Measurements from ENCODE around the gene MGME1. TPM values are rescaled to one million over a fixed set of nuclear protein-coding genes. Genes with fewer than 3 reads are reported as not detected.

MGME1 gene
- total RNA-seq, 4 donors from 2014 or later, result 4.6 to 14.7 (median 8.7) TPM

- no peak for DNase-seq (ENCODE audit: low spot score in 2 of 2)
- H3K27me3 ChIP-seq, result no peaks in the 10 kb centered on the region
- H3K36me3 ChIP-seq, result peaks cover 0 to 40% (median 3%) of the 10 kb centered on the region in 3 donors
- WGBS, 2 donors, result 83 to 93% methylated on average over 9 to 10 of the region's 10 CpGs
- no peak overlapping the region for H3K27ac ChIP-seq
- no peaks in the 10 kb centered on the region for H3K9me3 ChIP-seq
- no peaks in the 10 kb centered on the region for H3K4me1 ChIP-seq
- no peak overlapping the region for H3K4me3 ChIP-seq
- TF ChIP-seq EP300 (IDR thresholded peaks at IDR 0.05) (no peak), POLR2A (IDR thresholded peaks at IDR 0.05) (no peak), CTCF (IDR thresholded peaks at IDR 0.05) (no peak)
Observed at GRCh38 chr20:17990278-17990972, 21.6 kb downstream of the MGME1 start.

GRCh38 chr20:17992224-17992637 is 23.4 kb downstream of the MGME1 start:
- H3K27ac ChIP-seq, result no peak overlapping the region
- peaks cover 0 to 9% (median 0%) of the 10 kb centered on the region in 4 donors for H3K4me1 ChIP-seq
- 86 to 87% methylated on average over 6 of the region's 6 CpGs for WGBS, 2 donors
- H3K9me3 ChIP-seq, result no peaks in the 10 kb centered on the region
- TF ChIP-seq POLR2A (IDR thresholded peaks at IDR 0.05) (no peak), CTCF (IDR thresholded peaks at IDR 0.05) (no peak), EP300 (IDR thresholded peaks at IDR 0.05) (no peak)
- no peak for DNase-seq (ENCODE audit: low spot score in 2 of 2)
- H3K4me3 ChIP-seq, result no peak overlapping the region
- peaks cover 0 to 29% (median 3%) of the 10 kb centered on the region in 3 donors for H3K36me3 ChIP-seq
- H3K27me3 ChIP-seq, result no peaks in the 10 kb centered on the region

GRCh38 chr20:17992847-17993513 is 24.2 kb downstream of the MGME1 start:
- peak overlapping the region in 1 of 4 donors; percentile 23 for H3K27ac ChIP-seq
- H3K4me1 ChIP-seq, result peaks cover 0 to 9% (median 0%) of the 10 kb centered on the region in 4 donors
- TF ChIP-seq EP300 (IDR thresholded peaks at IDR 0.05), result no peak
- H3K9me3 ChIP-seq, result no peaks in the 10 kb centered on the region
- peaks cover 0 to 29% (median 3%) of the 10 kb centered on the region in 3 donors for H3K36me3 ChIP-seq
- DNase-seq (ENCODE audit: low spot score in 2 of 2), result no peak
- no peak overlapping the region for H3K4me3 ChIP-seq
- no peaks in the 10 kb centered on the region for H3K27me3 ChIP-seq
- 71 to 73% methylated on average over 5 of the region's 5 CpGs for WGBS, 2 donors

GRCh38 chr20:17993546-17993945 is 24.7 kb downstream of the MGME1 start:
- Histone ChIP-seq H3K4me3 (no peak overlapping the region), H3K36me3 (peaks cover 0 to 24% (median 3%) of the 10 kb centered on the region in 3 donors), H3K27me3 (no peaks in the 10 kb centered on the region), H3K9me3 (no peaks in the 10 kb centered on the region), H3K4me1 (peaks cover 0 to 9% (median 0%) of the 10 kb centered on the region in 4 donors), H3K27ac (peak overlapping the region in 1 of 4 donors; percentile 23)
- DNase-seq (ENCODE audit: low spot score in 2 of 2), result no peak
- 87 to 90% methylated on average over 3 of the region's 3 CpGs for WGBS, 2 donors
- TF ChIP-seq CTCF (IDR thresholded peaks at IDR 0.05) (no peak), EP300 (IDR thresholded peaks at IDR 0.05) (no peak), POLR2A (IDR thresholded peaks at IDR 0.05) (no peak)

- 22 to 25% methylated on average over 16 of the region's 16 CpGs for WGBS, 2 donors
- H3K36me3 ChIP-seq, result no peaks in the 10 kb centered on the region
- DNase-seq (ENCODE audit: low spot score in 2 of 2), result peak in 1 of 2 donors; percentile 68
- TF ChIP-seq EP300 (IDR thresholded peaks at IDR 0.05) (peak in 1 of 2 donors; percentile 39), POLR2A (IDR thresholded peaks at IDR 0.05) (no peak), CTCF (IDR thresholded peaks at IDR 0.05) (peak; percentile 86 to 98 (median 92))
- no peak overlapping the region for H3K4me3 ChIP-seq
- no peaks in the 10 kb centered on the region for H3K27me3 ChIP-seq
- no peak overlapping the region for H3K27ac ChIP-seq
- H3K4me1 ChIP-seq, result peaks cover 0 to 9% (median 0%) of the 10 kb centered on the region in 4 donors
- no peaks in the 10 kb centered on the region for H3K9me3 ChIP-seq
Observed at GRCh38 chr20:17995967-17996819, 27.4 kb downstream of the MGME1 start.
